NK-92 treated with Interleukin-12 subunit alpha and Interleukin-12 subunit beta, amount 100 ng/mL, for 24 hours (cell line): ENCODE measurements around the gene MTFP1.
"Not testable (repeated sequence)": the region's sequence is repeated elsewhere in the genome, so short reads cannot be mapped to it uniquely, and the experiment has no call there.

ENCODE experiments used
- DNase-seq: peaks from one replicate; lab custom pipeline; 2025; lab: John Stamatoyannopoulos, UW

The MTFP1 gene

GRCh38 chr22:30402028-30402765 lies 23.4 kb upstream of the MTFP1 start:
- DNase-seq, result no peak

- not testable (repeated sequence) for DNase-seq
These were observed 22.8 kb upstream of the MTFP1 start for GRCh38 chr22:30402766-30403104.

GRCh38 chr22:30404307-30404706 lies 21.3 kb upstream of the MTFP1 start:
- no peak for DNase-seq

- DNase-seq, result no peak
These were observed 19.8 kb upstream of the MTFP1 start for GRCh38 chr22:30405731-30406130.

GRCh38 chr22:30406400-30406799 lies 19.2 kb upstream of the MTFP1 start:
- DNase-seq, result no peak

GRCh38 chr22:30408388-30409102 lies 17.0 kb upstream of the MTFP1 start:
- no peak for DNase-seq

GRCh38 chr22:30411780-30412179 lies 13.8 kb upstream of the MTFP1 start:
- no peak for DNase-seq

GRCh38 chr22:30413001-30413400 lies 12.6 kb upstream of the MTFP1 start:
- no peak for DNase-seq

- DNase-seq, result no peak
These were observed 11.6 kb upstream of the MTFP1 start for GRCh38 chr22:30413745-30414524.

GRCh38 chr22:30414525-30415047 lies 11.0 kb upstream of the MTFP1 start:
- no peak for DNase-seq

- no peak for DNase-seq
These were observed 9.2 kb upstream of the MTFP1 start for GRCh38 chr22:30416403-30416802.

- DNase-seq, result no peak
These were observed 8.7 kb upstream of the MTFP1 start for GRCh38 chr22:30416837-30417236.

- no peak for DNase-seq
These were observed 5.0 kb upstream of the MTFP1 start for GRCh38 chr22:30420347-30421125.

GRCh38 chr22:30421695-30422480 lies 3.7 kb upstream of the MTFP1 start:
- no peak for DNase-seq

GRCh38 chr22:30422481-30423300 lies 2.9 kb upstream of the MTFP1 start:
- DNase-seq, result no peak

- no peak for DNase-seq
These were observed 2.1 kb upstream of the MTFP1 start for GRCh38 chr22:30423301-30423958.

- DNase-seq, result peak; percentile 97
These were observed 1.5 kb upstream of the MTFP1 start for GRCh38 chr22:30423959-30424533.

- DNase-seq, result no peak
These were observed 838 bp upstream of the MTFP1 start for GRCh38 chr22:30424534-30425326.

- DNase-seq, result no peak
These were observed 297 bp upstream of the MTFP1 start for GRCh38 chr22:30425327-30425615.
